GM18526 (cell line): ENCODE measurements around the gene SCN2A.

Source experiments
- POLR2A ChIP-seq: IDR thresholded peaks from 3 replicates; pipeline ENCODE4 v1.6.1; 2011; ENCODE audit not compliant: insufficient read length; ENCODE audit errors: extremely low read depth

The SCN2A gene

DNA sequence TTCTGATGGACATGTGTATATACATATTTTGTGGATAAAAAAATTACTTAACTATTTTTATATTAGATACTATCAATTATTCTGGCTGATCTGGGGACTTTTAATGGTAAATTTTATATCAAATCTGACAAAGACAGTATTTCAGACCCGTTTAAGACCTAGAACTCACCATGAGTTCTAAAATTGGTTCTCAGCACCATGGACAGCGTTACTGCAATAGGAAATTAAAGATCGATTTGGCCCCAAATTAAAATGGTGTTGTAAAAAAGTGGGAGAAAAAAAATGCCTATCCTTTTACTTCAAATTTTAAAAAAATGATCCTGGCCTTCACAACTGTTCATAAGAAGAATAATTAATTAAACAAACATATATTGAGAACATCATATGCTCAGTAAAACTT, 919 bp upstream of the SCN2A start:
- TF ChIP-seq POLR2A = no peak

DNA sequence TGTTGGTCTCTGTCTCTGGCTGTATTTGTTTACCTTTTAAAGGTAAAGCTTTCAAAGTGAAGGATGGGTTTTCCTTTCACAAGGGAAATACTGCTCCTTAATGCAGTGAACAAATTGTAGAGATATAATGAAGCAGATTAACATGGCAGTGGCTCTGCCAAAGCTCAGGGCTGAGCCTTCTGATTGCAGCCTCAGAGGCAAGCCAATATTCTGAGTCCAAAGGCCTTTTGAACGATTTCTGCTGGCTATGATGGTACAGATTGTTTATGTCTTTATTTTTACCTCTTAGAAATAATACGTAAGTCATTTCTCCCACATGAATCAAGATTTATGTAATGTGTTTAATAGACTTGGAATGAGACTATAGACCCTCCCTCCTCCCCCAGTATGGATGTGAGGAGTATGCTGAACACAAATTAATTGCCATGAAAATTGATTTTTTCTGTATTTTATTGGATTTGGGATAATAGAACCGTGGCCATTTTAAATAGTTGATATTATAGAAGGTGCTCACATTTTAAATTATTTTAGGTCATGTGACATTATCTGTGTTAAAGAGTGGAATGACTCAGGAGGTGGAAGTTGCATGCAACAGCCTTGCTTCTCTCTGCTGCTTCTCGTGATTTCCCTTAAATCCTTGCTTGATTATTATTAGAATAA, 772 bp downstream of the SCN2A start:
- TF ChIP-seq POLR2A = no peak

DNA sequence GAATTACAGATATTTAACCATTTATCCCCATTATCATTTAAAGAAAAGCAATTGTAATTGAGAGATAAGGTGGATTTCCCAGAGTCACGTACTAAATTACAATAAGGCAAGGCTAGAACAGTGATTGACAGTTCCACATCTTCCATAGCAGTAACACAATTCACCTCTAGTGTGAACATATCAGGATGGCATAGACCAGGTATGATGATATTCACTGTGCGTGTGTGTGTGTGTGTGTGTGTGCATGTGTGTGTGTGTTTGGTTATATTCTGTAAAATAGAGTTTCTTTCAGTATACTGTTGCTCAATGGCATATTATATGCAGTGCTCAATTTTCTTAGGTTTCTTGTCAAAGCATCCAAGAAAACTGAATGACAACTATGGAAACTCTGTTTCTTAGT, 1.7 kb downstream of the SCN2A start:
- TF ChIP-seq POLR2A = no peak

DNA sequence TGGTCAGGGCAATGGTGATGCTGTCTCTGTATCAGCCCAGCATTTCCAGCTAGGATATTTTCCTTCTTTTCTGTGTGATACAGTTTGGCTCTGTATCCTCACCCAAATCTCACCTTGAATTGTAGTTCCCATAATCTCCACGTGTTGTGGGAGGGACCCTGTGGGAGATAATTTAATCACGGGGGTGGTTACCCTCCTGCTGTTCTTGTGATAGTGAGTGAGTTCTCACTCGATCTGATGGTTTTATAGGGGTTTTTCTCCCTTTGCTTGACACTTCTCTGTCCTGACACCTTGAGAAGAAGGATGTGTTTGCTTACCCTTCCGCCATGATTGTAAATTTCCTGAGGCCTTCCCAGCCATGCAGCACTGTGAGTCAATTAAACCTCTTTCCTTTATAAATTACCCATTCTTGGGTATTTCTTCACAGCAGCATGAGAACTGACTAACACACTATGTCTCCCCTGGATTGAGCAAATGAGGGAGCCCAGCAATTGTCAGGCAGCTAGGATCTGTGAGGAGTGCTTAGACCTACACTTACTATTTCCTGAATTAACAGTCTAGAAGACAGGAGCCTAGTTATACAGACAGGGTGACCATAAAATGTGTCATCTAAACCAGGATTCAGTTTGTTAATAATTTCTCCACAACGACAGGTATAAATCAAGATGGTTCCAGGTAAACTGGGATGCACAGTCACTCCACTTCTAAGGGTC, 6.0 kb downstream of the SCN2A start:
- no peak for TF ChIP-seq POLR2A

DNA sequence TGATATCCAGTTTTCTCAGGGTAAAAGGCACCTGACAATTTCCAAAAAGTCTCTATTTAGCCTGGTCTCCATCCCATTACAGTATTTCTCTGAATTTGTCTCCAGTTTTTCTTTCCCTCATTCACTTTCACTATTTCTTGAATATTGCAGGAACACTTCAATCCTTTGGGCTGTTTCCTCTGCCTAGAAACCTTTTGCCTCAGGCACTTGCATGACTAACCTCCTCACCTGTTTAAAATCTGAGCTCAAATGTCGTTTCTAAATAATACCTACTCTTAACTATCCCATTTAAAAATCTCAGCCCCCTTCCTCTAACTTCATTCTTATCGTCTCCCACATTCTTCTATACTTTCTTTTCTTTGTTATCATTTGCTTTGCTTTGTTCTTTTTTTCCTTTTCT, 9.0 kb downstream of the SCN2A start:
- no peak for TF ChIP-seq POLR2A

DNA sequence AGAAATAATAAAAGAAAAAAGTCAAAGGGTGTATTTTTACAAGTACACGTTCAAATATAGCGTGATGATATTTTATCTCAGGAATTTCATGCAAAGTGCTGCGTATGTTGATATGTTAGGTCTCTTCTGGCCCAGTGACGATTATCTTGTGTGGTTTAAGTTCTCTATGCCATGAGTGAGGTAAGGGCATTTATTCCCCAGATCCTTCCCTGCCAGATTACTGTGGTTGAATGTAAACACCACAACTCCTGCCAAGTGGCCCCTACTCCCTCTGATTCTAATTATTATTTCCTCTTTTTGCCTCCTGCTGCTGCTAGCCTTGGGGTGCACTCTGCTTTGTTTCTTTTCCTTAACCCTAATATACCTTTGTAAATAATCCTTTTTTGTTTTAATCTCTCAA, 12.2 kb downstream of the SCN2A start:
- TF ChIP-seq POLR2A = no peak

DNA sequence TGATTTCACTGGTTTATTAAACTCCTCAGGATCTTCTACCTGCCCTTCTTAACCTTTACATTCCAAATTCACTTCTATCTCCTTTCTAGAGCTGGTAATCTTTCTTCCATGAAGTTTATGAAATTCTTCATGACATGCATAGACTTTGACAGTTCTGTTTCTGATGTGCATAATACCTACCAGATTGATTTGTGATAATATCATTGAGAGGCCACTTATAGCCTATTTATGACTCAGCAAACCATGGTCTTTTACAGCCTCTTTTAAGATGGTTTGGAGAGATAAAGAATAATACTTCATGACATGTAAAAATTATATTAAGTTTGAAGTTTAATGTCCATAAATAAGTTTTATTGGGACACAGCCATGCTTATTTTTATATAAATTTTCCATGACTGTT, 14.0 kb downstream of the SCN2A start:
- TF ChIP-seq POLR2A = no peak

DNA sequence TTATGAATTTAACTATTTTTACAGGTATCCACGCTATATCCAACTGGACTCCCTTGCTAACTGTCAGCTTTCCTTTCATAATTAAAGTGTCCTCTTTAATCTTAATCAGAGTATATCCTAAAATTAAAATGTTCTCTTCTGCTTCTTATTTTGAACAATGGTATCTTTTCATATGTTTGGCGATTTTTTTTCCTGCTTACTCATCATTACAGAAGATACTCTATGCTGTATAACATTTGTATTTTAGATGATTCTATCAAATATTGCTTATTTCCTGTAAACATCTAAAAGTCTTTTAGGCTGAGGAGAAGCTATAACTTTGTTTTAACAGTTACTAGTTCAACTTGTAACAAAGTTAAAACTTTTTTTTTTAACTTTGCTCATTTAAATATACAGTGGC, 17.4 kb downstream of the SCN2A start:
- no peak for TF ChIP-seq POLR2A

DNA sequence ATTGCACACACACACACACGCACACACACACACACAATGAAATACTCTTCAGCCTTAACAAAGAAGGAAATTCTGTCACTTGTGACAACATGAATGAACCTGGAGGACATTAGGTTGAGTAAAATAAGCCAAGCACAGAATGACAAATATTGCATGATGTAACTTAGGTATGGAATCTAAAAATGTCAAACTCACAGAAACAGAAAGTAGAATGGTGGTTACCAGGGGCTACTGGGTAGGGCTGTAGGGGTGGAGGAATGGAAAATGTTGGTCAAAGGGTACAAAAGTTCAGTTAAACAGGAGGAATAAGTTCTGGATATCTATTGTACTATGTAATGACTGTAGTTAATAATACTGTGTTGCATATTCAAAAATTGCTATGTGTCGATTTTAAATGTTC, 29.5 kb downstream of the SCN2A start:
- TF ChIP-seq POLR2A = no peak

DNA sequence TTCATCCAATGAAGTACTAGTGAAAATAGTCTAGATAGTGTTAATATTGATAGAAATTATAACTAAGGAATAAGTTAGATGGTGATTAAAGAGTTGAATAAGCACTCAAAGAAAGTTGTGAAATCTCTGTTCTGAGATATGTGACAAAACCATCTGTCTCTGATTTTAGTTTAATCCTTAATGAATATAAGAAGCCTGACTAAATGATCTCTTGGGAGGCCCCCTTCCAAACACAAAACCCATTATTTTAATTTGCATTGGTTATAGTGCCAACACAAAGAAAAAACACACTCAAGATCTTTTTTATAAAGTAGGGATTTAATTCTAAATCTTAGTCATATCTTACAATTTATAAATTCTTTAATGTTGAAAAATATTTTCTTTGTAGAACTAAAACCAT, 34.0 kb downstream of the SCN2A start:
- TF ChIP-seq POLR2A = no peak

DNA sequence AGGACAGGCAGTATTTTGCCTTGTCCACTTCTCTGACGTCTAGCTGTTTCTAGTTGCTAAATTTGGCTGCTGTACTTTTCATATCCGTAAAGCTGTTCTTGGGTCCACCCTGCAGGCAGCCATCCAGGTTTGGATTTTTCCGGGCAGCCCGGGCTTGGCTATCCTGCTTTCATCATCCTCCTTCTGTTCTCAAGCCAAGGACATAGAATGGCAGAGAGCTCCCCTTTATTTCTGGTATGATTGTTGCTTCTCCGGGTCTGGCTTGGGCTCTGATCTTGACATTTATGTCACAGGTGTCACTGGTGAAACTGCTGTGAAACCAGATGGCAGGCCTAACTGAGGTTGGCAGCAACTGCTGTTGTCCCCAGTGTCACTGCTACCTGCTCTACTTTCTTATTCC, 35.5 kb downstream of the SCN2A start:
- no peak for TF ChIP-seq POLR2A

DNA sequence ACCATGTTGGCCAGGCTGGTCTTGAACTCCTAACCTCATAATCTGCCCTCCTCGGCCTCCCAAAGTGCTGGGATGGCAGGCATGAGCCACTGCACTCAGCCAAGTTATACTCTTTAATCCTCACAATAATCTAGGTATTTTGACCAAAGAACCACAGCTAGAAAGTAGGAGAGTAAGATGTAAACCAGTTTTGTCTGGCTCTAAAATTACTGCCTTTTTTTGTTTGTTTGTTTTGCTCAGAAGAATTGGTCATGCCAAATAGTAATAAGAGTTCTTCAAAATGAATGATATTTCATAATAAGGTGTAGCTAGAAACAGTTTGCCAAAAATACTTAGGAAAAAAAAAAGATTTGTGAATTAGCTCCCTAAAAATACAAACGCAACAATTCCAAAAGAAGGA, 36.7 kb downstream of the SCN2A start:
- TF ChIP-seq POLR2A = no peak

DNA sequence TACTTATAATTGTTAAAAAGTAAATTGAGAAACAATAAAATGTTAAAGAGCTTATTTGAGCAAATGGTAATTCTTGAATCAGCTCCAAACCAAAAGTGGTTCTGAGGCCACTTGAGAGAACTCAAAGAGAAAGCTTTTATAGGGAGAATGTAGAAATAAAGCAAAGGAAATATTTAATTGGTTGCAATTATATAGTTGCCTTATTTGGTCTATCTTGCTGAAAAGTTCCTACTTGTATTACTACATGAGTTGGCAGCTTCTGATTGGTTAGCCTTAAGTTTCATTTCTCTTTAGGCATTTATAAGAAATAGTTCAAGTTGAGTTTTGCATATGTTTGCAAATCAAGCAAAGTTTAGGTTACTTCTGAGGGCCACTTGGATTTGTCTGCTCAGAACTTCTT, 38.1 kb downstream of the SCN2A start:
- TF ChIP-seq POLR2A = no peak

DNA sequence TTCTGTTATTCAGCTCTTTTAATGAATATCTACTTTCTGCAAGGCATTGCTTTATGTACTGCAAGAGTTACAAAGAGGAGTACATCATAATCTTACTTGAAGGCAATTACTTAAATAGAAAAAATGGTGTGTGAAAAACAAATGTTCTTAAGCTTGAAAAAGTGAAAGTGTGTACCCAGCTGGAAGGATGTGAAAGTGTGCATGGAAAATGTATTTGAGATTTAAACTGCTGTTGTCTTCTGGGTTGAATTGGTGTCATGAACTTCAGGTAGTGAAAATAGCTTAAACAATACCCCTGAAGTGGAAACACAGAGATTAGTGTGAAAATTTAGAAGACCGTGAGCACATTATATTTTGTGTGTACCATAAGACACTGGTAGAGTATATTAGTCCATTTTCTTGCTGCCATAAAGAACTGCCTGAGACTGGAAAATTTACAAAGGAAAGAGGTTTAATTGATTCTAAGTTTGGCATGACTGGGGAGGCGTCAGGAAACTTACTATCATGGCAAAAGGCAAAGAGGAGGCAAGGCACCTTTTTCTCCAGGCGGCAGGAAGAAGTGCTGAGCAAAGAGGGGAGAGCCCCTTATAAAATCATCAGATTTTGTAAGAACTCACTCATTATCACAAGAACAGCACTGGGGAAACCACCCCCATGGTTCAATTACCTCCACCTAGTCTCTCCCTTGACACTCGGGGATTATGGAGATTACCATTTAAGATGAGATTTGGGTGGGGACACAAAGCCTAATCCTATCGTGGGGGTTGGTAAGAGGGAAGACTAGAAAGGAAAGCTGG, 38.8 kb downstream of the SCN2A start:
- TF ChIP-seq POLR2A = no peak

DNA sequence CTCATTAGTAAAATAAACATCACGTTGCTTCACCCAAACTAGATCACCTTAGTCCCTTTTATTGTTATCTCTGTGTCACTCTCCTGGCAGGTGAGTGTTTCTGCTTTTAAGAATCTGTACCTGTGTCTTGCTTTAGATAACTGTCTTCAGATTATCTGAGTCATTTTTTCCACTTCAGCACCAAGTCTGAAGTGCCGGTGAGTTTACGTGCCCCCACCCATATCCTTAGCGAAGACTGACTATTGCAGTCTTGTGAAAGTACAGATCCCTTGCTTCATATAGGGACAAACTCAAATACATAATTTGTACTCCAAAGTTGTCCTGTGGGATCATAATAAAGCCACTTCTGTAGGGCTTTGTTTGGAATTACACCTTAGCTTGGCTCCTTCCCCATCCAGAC, 41.1 kb downstream of the SCN2A start:
- TF ChIP-seq POLR2A = no peak

DNA sequence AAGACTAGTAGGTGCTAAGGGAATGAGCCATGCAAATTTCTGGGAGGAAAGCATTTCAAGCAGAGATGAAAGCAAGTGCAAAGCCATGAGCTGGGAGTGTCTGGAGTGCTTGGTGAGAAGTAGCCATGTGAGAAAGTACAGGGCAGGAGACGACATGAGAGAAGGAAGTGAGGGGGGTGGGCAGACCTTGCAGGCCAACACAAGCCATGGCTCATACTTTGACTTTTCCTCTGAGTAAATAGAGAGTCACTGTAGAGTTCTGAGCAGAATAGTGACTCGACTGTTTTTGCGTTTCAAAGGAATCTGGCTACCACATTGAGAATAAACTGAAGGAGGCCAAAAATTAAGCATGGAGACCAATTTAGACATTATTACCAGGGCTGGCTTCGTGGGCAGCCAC, 42.2 kb downstream of the SCN2A start:
- TF ChIP-seq POLR2A = no peak
